Measurements from ENCODE around the gene OR2A2.

OR2A2 gene

DNA sequence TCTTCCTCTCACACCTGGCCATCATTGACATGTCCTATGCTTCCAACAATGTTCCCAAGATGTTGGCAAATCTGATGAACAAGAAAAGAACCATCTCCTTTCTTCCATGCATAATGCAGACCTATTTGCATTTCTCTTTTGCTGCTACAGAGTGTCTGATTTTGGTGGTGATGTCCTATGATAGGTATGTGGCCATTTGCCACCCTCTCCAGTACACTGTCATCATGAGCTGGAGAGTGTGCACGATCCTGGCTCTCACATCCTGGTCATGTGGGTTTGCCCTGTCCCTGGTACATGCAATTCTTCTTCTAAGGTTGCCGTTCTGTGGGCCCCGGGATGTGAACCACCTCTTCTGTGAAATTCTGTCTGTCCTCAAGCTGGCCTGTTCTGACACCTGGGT lies 32.8 kb downstream of the OR2A2 start:
- Histone ChIP-seq H3K4me3 (ENCODE audit: low read depth in 1 of 2, low read length in 2 of 2) (no peak overlapping the region), H3K27me3 (ENCODE audit: low read depth, low read length) (no peaks in the 10 kb centered on the region), H3K9me3 (ENCODE audit: control insufficient read depth in 1 of 2, low read length in 2 of 2) (peaks cover 0 to 6% of the 10 kb centered on the region in 2 donors), H3K36me3 (ENCODE audit: control insufficient read depth in 1 of 2, insufficient read depth in 2 of 2, low read length in 2 of 2) (no peaks in the 10 kb centered on the region), H3K27ac (ENCODE audit: low read length) (no peak overlapping the region), H3K4me1 (ENCODE audit: control insufficient read depth in 1 of 2, insufficient read depth in 2 of 2, low read length in 2 of 2) (no peaks in the 10 kb centered on the region)

DNA sequence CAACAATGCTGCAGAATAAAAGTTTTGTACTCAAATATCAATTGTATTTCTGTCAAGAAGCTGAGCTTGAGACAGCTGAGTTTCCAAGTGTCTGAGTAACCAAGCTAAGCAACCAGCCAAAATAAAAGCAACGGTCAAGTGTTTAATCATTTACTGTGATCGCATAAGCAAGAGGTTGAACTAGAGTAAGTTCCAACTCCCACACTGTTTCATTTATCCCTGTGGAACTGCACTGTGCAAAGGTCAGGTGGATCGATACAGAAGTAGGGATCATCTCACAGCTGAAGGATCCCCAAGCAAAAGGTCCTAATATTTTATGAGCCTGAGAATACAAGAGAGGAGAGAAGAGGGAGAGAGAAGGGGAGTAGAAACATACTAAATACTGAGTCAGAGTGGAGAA lies 35.0 kb downstream of the OR2A2 start:
- no peaks in the 10 kb centered on the region for H3K4me1 ChIP-seq (ENCODE audit: control insufficient read depth in 1 of 2, insufficient read depth in 2 of 2, low read length in 2 of 2)

DNA sequence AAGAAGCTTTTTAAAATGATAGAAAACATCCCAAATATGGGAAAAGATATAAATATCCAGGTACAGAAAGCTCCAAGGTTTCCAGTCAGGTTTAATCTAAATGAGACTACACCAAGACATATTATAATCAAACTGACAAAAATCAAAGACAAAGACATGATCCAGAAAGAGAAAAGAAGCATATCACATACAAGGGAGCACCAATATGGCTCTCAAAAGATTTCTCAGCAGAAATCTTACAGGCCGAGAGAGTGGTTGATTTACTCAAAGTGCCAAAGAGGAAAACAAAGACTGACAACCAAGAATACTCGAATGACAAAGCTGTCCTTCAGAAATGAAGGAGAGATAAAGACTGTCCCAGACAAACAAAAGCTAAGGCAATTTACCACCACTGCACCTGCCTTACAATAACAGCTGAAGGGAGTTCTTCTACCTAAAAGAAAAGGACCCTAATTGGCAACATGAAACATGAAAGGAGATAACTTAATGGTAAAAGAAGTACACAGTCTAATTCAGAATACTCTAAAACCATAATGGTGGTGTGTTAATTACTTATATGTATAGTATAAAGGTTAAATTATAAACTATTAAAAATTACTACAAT lies 38.9 kb downstream of the OR2A2 start:
- no peaks in the 10 kb centered on the region for H3K27me3 ChIP-seq (ENCODE audit: low read depth, low read length)
- peaks cover 8 to 29% of the 10 kb centered on the region in 2 donors for H3K9me3 ChIP-seq (ENCODE audit: control insufficient read depth in 1 of 2, low read length in 2 of 2)

More for the DNA sequence above, 35.0 kb downstream of the OR2A2 start:
- H3K27ac ChIP-seq (ENCODE audit: low read length), result no peak overlapping the region
- H3K36me3 ChIP-seq (ENCODE audit: control insufficient read depth in 1 of 2, insufficient read depth in 2 of 2, low read length in 2 of 2), result no peaks in the 10 kb centered on the region
- H3K4me3 ChIP-seq (ENCODE audit: low read depth in 1 of 2, low read length in 2 of 2), result no peak overlapping the region
- peaks cover 8 to 21% of the 10 kb centered on the region in 2 donors for H3K9me3 ChIP-seq (ENCODE audit: control insufficient read depth in 1 of 2, low read length in 2 of 2)
- no peaks in the 10 kb centered on the region for H3K27me3 ChIP-seq (ENCODE audit: low read depth, low read length)

DNA sequence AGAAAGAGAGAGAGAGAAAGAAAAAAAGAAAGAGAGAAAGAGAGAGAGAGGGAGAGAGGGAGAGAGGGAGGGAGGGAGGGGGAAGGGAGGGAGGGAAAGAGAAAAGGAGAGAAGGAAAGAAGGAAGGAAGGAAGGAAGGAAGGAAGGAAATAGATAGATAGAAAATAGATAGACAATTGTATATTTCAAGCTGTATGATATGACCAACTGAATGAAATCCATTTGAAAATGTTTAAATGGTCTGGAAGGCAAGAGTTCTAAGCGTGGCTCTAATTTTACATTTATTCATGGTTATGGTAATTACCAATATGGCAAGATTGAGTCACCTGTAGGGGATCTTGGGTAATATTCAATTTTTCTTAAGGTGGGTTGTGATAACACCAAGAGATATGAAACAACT lies 49.5 kb downstream of the OR2A2 start:
- no peak overlapping the region for H3K4me3 ChIP-seq (ENCODE audit: low read depth in 1 of 2, low read length in 2 of 2)
- no peaks in the 10 kb centered on the region for H3K27me3 ChIP-seq (ENCODE audit: low read depth, low read length)
- no peaks in the 10 kb centered on the region for H3K36me3 ChIP-seq (ENCODE audit: control insufficient read depth in 1 of 2, insufficient read depth in 2 of 2, low read length in 2 of 2)
- no peak overlapping the region for H3K27ac ChIP-seq (ENCODE audit: low read length)
- H3K9me3 ChIP-seq (ENCODE audit: control insufficient read depth in 1 of 2, low read length in 2 of 2), result peaks cover 0 to 2% of the 10 kb centered on the region in 2 donors
- H3K4me1 ChIP-seq (ENCODE audit: control insufficient read depth in 1 of 2, insufficient read depth in 2 of 2, low read length in 2 of 2), result no peaks in the 10 kb centered on the region

More for the DNA sequence above, 38.9 kb downstream of the OR2A2 start:
- Histone ChIP-seq H3K36me3 (ENCODE audit: control insufficient read depth in 1 of 2, insufficient read depth in 2 of 2, low read length in 2 of 2) (no peaks in the 10 kb centered on the region), H3K4me3 (ENCODE audit: low read depth in 1 of 2, low read length in 2 of 2) (no peak overlapping the region), H3K4me1 (ENCODE audit: control insufficient read depth in 1 of 2, insufficient read depth in 2 of 2, low read length in 2 of 2) (no peaks in the 10 kb centered on the region), H3K27ac (ENCODE audit: low read length) (no peak overlapping the region)

Data from muscle layer of duodenum (tissue), 2 donors.